ENCODE data around the gene TPGS2. TPM values are rescaled to one million over a fixed set of nuclear protein-coding genes. Genes with fewer than 3 reads are reported as not detected.

The TPGS2 gene
- total RNA-seq, 1 donor from 2014 or later, result 25.4 TPM

DNA sequence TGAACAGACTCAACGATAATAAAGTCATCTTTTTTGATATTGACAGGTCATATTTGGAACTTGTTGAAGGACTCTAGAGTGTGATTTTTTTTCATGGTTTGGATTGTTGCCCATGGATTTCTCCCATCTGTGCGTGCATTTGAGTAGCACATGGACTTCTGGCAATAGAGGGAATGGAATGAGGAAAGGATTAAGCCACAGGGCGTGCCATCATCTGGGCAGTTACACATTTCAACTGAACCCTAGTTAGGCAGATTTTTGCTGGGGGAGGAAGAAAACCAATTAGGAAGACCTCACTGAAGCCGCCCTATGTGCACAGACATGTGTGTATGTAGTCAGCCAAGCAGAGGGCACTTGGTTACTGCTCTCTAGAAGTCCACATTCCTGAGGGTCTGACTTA lies 72.6 kb downstream of the TPGS2 start:
- no peaks in the 10 kb centered on the region for H3K27me3 ChIP-seq (ENCODE audit: low read depth)
- H3K4me1 ChIP-seq, result peaks cover 38% of the 10 kb centered on the region
- no peaks in the 10 kb centered on the region for H3K9me3 ChIP-seq (replicated peaks)
- intact Hi-C loops (cut with micrococcal nuclease), result loop anchor here (5.0 to 10.0 kb wide), 2 partner anchors 59 to 69 kb away; no protein-coding TSS in a partner anchor
- no peak for DNase-seq
- H3K36me3 ChIP-seq, result peaks cover 6% of the 10 kb centered on the region
- H3K4me3 ChIP-seq, result no peak overlapping the region
- H3K27ac ChIP-seq (replicated peaks), result no peak overlapping the region
- TF ChIP-seq, protein P1, sequence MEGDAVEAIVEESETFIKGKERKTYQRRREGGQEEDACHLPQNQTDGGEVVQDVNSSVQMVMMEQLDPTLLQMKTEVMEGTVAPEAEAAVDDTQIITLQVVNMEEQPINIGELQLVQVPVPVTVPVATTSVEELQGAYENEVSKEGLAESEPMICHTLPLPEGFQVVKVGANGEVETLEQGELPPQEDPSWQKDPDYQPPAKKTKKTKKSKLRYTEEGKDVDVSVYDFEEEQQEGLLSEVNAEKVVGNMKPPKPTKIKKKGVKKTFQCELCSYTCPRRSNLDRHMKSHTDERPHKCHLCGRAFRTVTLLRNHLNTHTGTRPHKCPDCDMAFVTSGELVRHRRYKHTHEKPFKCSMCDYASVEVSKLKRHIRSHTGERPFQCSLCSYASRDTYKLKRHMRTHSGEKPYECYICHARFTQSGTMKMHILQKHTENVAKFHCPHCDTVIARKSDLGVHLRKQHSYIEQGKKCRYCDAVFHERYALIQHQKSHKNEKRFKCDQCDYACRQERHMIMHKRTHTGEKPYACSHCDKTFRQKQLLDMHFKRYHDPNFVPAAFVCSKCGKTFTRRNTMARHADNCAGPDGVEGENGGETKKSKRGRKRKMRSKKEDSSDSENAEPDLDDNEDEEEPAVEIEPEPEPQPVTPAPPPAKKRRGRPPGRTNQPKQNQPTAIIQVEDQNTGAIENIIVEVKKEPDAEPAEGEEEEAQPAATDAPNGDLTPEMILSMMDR (IDR thresholded peaks at IDR 0.05; ENCODE audit: borderline replicate concordance), result no peak

DNA sequence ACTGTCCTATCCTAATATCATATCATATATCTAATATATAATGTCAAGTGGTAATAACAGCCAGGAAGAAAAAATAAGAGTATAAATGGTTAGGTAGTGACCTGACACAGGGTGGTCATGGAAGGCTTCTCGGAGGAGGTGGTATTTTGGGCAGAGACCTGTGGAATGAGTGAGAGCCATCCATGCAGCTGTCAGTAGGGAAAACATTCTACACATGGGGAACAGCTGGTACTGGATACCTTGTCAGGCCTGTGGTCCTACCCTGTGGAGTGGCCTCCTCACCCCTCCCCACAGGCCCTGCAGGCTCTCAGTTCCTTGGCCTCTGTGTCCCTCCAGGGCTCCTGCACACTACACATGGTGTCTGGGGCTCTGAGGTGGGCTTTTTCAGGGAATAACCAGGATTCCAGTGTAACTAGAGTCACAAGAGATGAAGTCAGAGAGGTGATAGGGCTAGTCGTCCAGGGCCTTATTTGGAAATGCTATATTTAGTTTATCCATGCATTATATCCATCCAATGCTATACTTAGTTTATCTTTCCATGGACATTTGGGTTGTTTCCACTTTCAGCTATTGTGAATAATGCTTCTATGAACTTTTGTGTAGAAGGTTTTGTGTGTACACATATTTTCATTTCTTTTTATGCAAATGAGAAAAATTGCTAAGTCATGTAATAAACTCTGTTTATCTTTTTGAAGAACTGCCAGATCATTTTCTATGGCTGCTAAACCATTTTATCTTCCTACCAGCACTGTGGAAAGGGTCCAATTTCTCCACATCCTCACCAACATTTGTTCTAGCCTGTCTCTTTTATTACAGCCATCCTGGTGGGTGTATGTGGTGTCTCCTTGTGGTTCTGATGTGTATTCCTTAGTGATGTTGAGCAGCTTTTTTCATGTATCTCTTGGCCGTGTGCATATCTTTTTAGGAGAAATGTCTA lies 75.6 kb downstream of the TPGS2 start:
- Histone ChIP-seq H3K27me3 (ENCODE audit: low read depth) (no peaks in the 10 kb centered on the region), H3K9me3 (replicated peaks) (no peaks in the 10 kb centered on the region), H3K4me3 (no peak overlapping the region), H3K36me3 (no peaks in the 10 kb centered on the region), H3K4me1 (peaks cover 33% of the 10 kb centered on the region), H3K27ac (replicated peaks) (peak overlapping the region; percentile 51)
- intact Hi-C loops (cut with micrococcal nuclease), result loop anchor here (10.0 kb wide), 1 partner anchor 62 kb away; no protein-coding TSS in a partner anchor
- no peak for DNase-seq
- TF ChIP-seq, protein P1 (IDR thresholded peaks at IDR 0.05; ENCODE audit: borderline replicate concordance), result no peak

DNA sequence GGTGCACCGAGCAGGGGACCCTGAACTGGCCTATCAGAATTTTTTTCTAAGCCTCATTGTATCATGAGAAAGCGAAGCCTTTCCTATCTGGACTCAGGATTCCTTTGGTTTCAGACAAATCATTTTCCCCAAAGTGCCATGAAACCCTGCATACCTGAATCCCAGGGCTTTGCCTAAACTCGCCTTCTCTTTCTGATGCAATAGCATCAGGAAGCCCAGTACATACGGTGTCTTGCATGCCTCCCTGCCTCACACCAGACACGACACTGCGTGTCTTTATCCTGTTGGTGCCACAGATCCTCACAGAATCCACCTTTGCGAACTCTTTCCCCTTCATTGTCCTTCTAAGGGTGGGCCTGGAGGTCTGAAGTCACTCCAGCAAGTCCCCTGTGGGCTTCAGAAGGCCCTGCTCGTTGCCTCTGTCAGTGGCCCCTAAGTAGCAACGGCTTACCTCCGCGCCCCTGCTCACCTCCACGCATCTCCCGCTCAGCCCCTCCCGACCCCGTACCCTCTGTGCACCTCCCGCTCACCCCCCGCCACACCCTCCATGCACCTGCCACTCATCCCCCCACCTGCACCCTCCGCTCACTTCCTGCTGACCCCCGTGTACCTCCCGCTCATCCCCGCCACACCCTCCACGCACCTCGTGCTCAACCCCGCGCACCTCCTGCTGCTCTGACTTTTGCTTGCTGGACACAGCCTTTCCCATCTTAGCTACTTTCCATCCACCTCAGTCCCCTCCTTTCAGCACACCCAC lies 83.4 kb downstream of the TPGS2 start:
- H3K36me3 ChIP-seq, result peaks cover 19% of the 10 kb centered on the region
- intact Hi-C loops (cut with micrococcal nuclease), result no loop called here

DNA sequence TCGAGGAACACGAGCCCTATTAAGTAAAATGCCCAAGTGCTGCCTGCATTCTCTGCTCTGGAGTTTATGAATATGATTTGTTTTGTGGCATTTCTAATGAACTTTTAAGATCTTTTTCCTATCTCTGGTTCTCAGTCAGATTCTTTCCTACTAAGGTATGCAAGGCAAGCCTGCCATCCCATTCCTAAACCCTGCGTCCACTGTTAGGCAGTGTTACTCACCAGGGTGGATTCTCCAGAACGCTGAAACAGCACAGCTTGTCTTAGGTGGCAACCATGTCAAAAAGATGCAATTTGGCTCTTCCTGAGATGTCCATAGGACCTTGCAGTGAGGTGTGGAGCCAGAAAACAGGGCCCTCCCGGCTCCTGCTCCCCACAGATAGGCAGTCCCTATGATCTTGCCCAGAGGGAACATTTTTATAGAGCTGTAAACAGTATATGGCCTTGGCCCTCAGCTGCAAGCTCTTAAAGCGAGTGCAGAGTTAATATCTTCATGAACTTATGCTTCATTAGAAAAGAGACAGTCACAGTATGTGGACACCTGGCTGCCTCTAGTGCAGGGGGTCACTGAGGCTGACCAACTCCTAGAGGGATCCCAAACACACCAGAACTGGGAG lies 84.4 kb downstream of the TPGS2 start:
- H3K36me3 ChIP-seq, result peaks cover 19% of the 10 kb centered on the region
- intact Hi-C loops (cut with micrococcal nuclease), result no loop called here
- no peak for DNase-seq
- no peak overlapping the region for H3K27ac ChIP-seq (replicated peaks)
- TF ChIP-seq, protein P1 (IDR thresholded peaks at IDR 0.05; ENCODE audit: borderline replicate concordance), result no peak
- no peak overlapping the region for H3K4me3 ChIP-seq
- no peaks in the 10 kb centered on the region for H3K9me3 ChIP-seq (replicated peaks)
- H3K27me3 ChIP-seq (ENCODE audit: low read depth), result no peaks in the 10 kb centered on the region
- H3K4me1 ChIP-seq, result no peaks in the 10 kb centered on the region

More for the DNA sequence above, 83.4 kb downstream of the TPGS2 start:
- no peak for DNase-seq
- H3K9me3 ChIP-seq (replicated peaks), result no peaks in the 10 kb centered on the region
- H3K4me1 ChIP-seq, result no peaks in the 10 kb centered on the region
- TF ChIP-seq, protein P1 (IDR thresholded peaks at IDR 0.05; ENCODE audit: borderline replicate concordance), result no peak
- H3K27ac ChIP-seq (replicated peaks), result no peak overlapping the region
- H3K4me3 ChIP-seq, result no peak overlapping the region
- no peaks in the 10 kb centered on the region for H3K27me3 ChIP-seq (ENCODE audit: low read depth)

Other genes starting within 250 kb of the TPGS2 start
- 4.0 TPM for gene KIAA1328, start 125 bp upstream of the TPGS2 start, total RNA-seq

Measured in left ventricle myocardium inferior (tissue), 1 donor.